Memory B cell (primary cell): ENCODE data around the gene PLAU.

Experiments used
- ATAC-seq: fragments of 150-1000 bp; cut with Tn5 transposase; 2 replicates; pipeline ENCODE4 v1.10.0; 2021; ENCODE audit warnings: low read depth, mild to moderate bottlenecking, moderate library complexity
- DNase-seq, 2 donors: peaks; one replicate each; pipeline ENCODE4 v3.0.0; 2022; ENCODE audit warnings: low spot score in 2 of 2
- H3K27ac Mint-ChIP-seq: one replicate; pipeline ENCODE4 v1.8.0; 2022; ENCODE audit warnings: mild to moderate bottlenecking, moderate library complexity, mixed read lengths
- H3K27me3 Mint-ChIP-seq: one replicate; pipeline ENCODE4 v1.8.0; 2022; ENCODE audit warnings: mixed read lengths
- H3K36me3 Mint-ChIP-seq: one replicate; pipeline ENCODE4 v1.8.0; 2022; ENCODE audit warnings: mild to moderate bottlenecking, mixed read lengths
- H3K4me1 Mint-ChIP-seq: one replicate; pipeline ENCODE4 v1.8.0; 2022; ENCODE audit warnings: mixed read lengths
- H3K4me3 Mint-ChIP-seq: one replicate; pipeline ENCODE4 v1.8.0; 2022; ENCODE audit warnings: mild to moderate bottlenecking, moderate library complexity, mixed read lengths
- H3K9me3 Mint-ChIP-seq: one replicate; pipeline ENCODE4 v1.8.0; 2022; ENCODE audit warnings: mixed read lengths

PLAU gene

DNA sequence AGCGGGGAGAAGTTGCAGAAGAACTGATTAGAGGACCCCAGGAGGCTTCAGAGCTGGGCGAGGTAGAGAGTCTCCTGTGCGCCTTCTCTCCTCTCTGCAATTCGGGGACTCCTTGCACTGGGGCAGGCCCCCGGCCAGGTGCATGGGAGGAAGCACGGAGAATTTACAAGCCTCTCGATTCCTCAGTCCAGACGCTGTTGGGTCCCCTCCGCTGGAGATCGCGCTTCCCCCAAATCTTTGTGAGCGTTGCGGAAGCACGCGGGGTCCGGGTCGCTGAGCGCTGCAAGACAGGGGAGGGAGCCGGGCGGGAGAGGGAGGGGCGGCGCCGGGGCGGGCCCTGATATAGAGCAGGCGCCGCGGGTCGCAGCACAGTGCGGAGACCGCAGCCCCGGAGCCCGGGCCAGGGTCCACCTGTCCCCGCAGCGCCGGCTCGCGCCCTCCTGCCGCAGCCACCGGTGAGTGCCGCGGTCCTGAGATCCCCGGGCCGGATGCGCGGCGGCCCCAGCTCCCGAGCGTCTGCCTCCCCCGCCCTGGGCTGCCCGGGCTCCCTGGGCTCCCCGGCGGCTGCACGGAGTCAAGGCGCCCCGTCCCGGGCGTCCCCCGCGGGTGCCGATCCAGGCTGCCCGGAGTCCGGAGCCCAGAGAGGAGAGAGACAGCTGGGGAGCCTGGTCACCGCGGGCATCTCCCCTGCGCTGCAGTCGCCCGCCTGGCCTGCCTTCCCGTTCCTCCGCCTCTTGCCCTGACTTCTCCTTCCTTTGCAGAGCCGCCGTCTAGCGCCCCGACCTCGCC, at the start of gene PLAU:
Gene PLAU (plus strand): TSS at position 369 of the 789 bp plus-strand sequence. CDS start 424 bp downstream, outside the sequence.
- ATAC-seq, result peak; percentile 55
- H3K27me3 Mint-ChIP-seq, result peaks cover 12% of the 10 kb centered on the region
- peak within 1 kb of the TSS; percentile 90 for H3K4me3 Mint-ChIP-seq
- peak; percentile 17 to 44 for DNase-seq
- no peaks in the 10 kb centered on the region for H3K36me3 Mint-ChIP-seq
- H3K27ac Mint-ChIP-seq, result no peak within 1 kb of the TSS
- no peaks in the 10 kb centered on the region for H3K9me3 Mint-ChIP-seq
- H3K4me1 Mint-ChIP-seq, result peaks cover 21% of the 10 kb centered on the region

DNA sequence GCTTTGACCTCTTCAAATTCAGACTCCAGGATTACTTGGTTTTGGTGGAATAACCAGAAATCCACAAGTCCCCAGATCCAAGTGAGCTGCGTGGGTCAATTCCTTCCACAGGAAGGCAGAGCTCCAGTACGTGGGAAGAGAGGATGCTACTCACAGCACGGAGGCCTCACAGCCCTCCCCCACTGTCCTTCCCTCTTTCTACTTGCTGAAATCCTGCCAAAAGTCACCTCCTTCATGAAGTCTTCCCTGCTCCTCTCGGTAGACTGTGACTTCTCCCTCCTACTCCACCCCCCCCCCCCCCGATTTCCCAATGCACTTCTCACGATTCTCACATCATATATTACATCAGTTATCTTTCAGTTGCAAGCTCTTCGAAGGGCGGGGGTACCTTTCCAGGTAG, 48.9 kb upstream of the PLAU start:
- ATAC-seq (no peak), DNase-seq (no peak)
- Mint-ChIP-seq H3K4me3 (no peak overlapping the region), H3K27ac (no peak overlapping the region), H3K9me3 (no peaks in the 10 kb centered on the region), H3K36me3 (peaks cover 10% of the 10 kb centered on the region), H3K4me1 (peaks cover 37% of the 10 kb centered on the region), H3K27me3 (no peaks in the 10 kb centered on the region)

DNA sequence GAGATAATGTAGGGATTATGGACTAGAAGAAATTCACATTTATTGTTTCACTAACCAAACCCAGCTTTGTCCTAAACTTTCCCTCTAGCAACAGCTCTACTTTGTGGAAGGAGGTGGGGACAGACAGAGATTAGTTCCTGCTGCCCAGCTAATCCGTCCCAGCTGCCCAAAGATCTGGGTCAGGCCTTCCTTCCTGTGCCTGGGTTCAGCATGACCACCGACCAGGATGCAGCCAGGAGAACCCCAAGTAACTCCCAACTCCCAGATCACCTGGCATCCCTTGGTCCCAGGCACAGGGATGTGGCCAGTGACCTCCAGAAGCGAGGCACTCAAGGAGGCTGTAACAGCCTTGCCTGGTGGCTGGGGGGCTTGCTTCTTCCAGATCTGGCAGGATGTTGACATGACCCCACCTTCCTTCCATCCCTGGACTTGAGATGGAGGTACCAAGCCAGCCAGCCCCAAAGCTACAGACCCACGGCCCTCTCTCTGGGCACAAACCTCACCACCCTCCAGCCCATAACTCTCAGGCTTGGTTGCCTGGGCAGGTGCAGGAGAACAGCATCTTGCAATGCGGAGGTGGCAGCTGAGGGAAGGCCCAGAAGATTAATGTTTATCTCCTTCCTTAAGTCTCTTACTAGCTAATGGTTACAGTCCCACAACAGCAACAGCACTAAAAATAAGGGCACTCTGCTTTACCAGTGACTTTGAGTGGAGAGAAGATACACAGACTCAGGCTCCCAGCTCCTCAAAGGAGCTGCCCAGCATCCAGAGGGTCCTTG, 47.7 kb upstream of the PLAU start:
- Mint-ChIP-seq H3K36me3 (peaks cover 6% of the 10 kb centered on the region), H3K4me3 (no peak overlapping the region), H3K4me1 (peaks cover 39% of the 10 kb centered on the region), H3K27ac (peak overlapping the region; percentile 8), H3K9me3 (no peaks in the 10 kb centered on the region), H3K27me3 (no peaks in the 10 kb centered on the region)
- no peak for ATAC-seq
- no peak for DNase-seq

DNA sequence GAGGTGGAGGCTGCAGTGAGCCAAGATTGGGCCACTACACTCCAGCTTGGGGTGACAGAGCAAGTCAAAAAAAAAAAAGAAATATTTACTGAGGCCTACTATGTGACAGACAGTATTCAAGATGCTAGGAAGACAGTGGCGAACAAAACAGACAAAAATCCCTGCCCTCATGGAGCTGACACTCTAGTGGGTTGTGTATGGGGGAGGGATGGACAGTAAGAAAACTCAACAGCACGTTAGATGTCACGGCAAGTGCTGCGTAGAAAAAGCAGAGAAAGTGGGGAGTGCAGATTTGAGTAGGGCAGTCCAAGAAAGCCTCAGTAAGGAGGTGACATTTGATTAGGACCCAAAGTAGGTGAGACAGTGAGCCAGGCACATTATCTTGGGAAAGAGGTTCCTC, 46.7 kb upstream of the PLAU start:
- peaks cover 4% of the 10 kb centered on the region for H3K36me3 Mint-ChIP-seq

DNA sequence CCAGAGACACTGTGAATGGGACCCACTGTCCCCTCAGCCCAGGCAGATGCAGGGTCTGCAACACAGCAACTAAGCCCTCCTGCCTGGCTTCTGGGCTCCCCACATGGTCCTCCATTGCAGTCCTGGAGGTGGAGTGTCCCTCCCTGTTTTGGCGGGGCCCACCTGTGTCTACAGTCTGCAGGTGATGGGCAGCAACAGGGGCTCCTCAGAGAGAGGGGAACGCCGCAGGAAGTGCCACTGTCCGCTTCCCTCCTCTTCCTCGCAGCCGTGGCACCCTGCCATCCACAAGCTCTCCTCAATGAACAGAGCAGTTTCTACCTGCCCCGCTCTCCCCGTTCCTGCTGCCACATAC, 45.8 kb upstream of the PLAU start:
- DNase-seq (no peak), ATAC-seq (peak; percentile 6)
- Mint-ChIP-seq H3K27me3 (no peaks in the 10 kb centered on the region), H3K4me3 (peak overlapping the region; percentile 83), H3K27ac (peak overlapping the region; percentile 91), H3K4me1 (peaks cover 43% of the 10 kb centered on the region), H3K36me3 (peaks cover 4% of the 10 kb centered on the region), H3K9me3 (no peaks in the 10 kb centered on the region)

More for the DNA sequence above, 46.7 kb upstream of the PLAU start:
- Mint-ChIP-seq H3K4me1 (peaks cover 41% of the 10 kb centered on the region), H3K9me3 (no peaks in the 10 kb centered on the region), H3K4me3 (peak overlapping the region; percentile 55), H3K27me3 (no peaks in the 10 kb centered on the region), H3K27ac (peak overlapping the region; percentile 91)
- ATAC-seq, result no peak
- no peak for DNase-seq

DNA sequence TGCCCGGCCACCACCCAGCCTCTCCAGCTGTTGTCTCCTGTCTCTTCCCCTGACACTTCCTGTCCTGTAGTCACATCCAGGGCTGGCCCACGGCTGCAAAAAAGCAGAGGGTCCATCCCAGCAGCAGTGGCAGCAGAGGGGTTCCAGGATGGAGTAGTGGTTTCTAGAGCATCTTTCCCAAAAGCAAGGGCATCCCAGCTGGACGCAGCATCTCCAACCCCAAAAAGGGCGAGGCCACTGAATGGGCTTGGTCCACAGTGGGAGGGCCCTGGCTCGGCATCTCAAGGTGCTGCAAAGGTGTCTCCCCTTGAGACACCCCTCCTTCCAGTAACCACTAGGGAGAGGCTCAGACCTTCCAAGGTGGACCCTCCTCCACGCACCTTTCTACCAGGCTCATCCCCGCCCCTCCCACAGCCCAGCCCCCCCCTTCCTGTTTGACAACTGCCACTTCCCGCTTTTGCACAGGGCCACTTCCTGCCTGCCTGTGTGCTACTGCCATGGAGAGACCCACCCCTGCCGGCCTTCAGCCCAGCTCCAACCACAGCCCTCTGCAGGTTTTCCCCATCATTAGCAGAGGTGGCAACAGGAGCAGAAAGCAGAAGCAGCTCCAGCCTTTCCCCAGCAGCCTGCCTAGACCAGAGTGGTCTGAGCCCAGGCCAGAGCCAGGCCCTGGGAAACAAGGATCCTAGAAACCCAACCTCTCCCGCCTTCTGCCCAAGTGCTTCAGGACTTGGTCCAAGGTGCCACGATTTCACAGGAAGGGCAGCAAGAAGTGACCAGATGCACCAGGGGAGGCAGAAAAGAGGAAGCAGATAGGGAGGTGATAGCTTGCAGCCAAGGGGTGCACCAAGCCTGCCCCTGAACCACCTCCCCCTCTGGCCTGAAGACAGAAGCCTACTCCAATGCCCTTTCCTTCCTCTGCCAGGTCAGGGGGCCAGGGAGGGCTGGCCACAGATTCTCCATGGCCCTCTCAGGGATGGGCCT, 45.2 kb upstream of the PLAU start:
- Mint-ChIP-seq H3K27me3 (no peaks in the 10 kb centered on the region), H3K27ac (peak overlapping the region; percentile 91), H3K36me3 (peaks cover 1% of the 10 kb centered on the region), H3K9me3 (no peaks in the 10 kb centered on the region), H3K4me3 (peak overlapping the region; percentile 83), H3K4me1 (peaks cover 42% of the 10 kb centered on the region)
- ATAC-seq (peak; percentile 93), DNase-seq (peak; percentile 53 to 60)

DNA sequence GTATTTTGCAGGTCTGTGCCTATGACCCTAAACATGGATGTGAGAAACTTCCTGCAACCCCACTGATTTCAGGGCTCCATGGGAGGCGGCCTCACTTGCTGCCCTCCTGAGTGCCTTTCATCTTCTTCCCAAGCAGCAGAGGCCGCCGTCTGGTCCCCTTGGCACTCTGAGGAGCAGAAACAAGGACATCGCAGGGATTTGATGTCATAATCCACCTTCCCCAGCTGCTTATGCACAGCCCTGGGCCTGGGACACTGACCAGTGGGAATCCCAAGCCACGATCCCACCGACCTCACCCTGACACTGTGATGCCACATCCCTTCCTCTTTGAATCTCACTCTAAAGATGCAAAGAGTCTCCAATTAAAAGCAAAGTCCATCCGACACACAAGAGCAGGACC, 44.3 kb upstream of the PLAU start:
- peaks cover 49% of the 10 kb centered on the region for H3K4me1 Mint-ChIP-seq

DNA sequence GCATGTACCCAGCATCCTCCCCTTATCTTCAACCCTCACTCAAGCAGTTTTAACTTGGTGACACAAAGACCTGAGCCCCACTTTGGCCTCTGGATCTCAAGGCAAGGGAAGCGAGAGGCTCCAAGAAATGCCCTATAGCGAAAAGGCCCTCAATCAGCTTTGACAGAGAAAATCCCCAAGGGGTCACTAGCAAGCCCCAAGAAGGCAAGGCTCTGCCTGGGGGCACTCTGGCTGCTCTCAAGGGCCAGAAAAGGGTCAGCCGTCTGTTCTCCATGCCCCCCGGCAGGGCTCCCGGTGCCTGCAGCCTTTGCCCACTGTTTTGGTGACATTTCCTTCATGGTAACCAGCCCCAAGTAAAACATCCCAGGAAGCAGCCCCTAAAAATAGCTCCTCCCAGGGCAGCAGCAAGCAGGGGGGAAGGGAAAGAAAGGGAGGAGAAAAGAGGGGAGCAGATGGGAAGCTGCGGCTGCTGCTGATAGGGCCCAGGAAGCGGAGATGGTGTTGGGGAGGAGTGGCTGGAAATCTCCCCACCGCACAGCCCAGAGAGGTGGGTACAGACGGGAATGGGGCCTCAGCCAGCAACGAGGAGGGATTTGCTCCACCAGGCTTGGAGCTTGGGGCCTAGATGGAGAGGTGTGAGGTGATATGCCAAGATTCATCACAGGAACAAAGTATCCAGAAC, 43.7 kb upstream of the PLAU start:
- Mint-ChIP-seq H3K27ac (peak overlapping the region; percentile 91), H3K4me3 (no peak overlapping the region), H3K27me3 (no peaks in the 10 kb centered on the region), H3K36me3 (peaks cover 4% of the 10 kb centered on the region), H3K9me3 (no peaks in the 10 kb centered on the region), H3K4me1 (peaks cover 52% of the 10 kb centered on the region)
- DNase-seq, result no peak
- ATAC-seq, result no peak

More for the DNA sequence above, 44.3 kb upstream of the PLAU start:
- Mint-ChIP-seq H3K4me3 (peak overlapping the region; percentile 44), H3K9me3 (no peaks in the 10 kb centered on the region), H3K27me3 (no peaks in the 10 kb centered on the region), H3K27ac (peak overlapping the region; percentile 91), H3K36me3 (peaks cover 4% of the 10 kb centered on the region)
- DNase-seq, result no peak
- no peak for ATAC-seq

DNA sequence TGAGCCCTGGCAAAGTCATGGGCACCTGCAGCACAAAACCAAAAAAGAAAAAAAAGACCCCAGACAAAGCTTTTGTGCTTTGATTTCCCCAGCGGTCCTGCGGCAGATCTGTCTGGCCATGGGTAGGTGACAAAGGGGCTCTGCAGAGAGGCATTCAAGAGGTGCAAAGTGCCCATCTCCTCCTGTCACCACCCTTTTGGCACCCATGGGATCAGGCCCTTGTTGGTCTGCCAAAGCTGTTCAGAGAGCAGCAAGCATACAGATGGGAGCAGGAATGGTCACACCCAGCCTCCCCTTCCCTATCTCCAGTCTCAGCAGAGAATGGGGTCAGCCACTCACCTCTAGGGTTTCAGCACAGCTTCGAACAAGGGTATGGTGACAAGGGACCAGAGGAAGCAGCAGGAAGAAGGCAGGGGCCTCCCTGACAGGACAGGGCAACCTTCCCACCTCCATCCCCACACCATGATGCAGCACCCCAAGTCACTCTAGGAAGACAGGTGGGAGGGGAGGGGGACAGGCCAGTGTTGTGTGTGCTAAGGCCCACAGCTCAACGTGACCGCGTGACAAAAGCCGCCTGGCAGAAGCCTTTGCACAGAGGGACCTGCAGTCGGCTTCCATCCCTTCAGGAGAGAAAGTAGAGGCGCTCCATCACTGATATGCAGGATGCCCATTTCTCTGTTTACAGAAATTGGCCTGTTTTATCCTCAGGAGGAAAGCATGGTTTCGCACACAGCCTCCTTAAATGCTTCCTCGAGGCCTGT, 42.9 kb upstream of the PLAU start:
- peaks cover 59% of the 10 kb centered on the region for H3K4me1 Mint-ChIP-seq
- H3K27me3 Mint-ChIP-seq, result no peaks in the 10 kb centered on the region
- H3K27ac Mint-ChIP-seq, result peak overlapping the region; percentile 54
- H3K36me3 Mint-ChIP-seq, result peaks cover 6% of the 10 kb centered on the region
- DNase-seq (no peak), ATAC-seq (no peak)
- no peak overlapping the region for H3K4me3 Mint-ChIP-seq
- no peaks in the 10 kb centered on the region for H3K9me3 Mint-ChIP-seq

DNA sequence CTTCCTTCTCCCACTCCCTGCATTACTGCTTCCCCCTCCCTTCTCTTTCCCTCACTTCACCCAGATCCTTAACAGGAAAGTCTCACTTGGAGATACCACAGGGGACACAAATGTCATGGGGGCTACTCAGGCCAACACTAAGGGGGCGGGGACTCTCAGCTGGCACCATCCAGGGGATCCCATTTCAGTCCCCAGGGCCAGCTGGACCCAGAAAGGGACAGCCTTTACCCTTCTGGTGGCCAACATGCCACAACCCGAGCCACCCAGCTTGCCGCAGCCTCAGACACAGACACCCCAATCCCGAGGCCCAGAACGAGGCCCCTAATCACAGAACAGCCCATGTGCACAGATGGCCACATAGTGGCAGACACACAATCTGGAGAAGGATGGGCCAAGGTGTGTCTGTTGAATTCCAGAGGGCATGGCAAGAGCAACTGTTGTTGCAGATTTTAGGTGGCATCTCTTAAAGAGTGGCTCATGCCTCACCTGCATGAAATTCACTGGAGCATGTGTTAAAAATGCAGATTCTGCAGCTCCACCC, 42.2 kb upstream of the PLAU start:
- peak overlapping the region; percentile 54 for H3K27ac Mint-ChIP-seq
- no peaks in the 10 kb centered on the region for H3K9me3 Mint-ChIP-seq
- no peak overlapping the region for H3K4me3 Mint-ChIP-seq
- ATAC-seq (no peak), DNase-seq (no peak)
- peaks cover 59% of the 10 kb centered on the region for H3K4me1 Mint-ChIP-seq
- H3K36me3 Mint-ChIP-seq, result peaks cover 6% of the 10 kb centered on the region
- H3K27me3 Mint-ChIP-seq, result no peaks in the 10 kb centered on the region

DNA sequence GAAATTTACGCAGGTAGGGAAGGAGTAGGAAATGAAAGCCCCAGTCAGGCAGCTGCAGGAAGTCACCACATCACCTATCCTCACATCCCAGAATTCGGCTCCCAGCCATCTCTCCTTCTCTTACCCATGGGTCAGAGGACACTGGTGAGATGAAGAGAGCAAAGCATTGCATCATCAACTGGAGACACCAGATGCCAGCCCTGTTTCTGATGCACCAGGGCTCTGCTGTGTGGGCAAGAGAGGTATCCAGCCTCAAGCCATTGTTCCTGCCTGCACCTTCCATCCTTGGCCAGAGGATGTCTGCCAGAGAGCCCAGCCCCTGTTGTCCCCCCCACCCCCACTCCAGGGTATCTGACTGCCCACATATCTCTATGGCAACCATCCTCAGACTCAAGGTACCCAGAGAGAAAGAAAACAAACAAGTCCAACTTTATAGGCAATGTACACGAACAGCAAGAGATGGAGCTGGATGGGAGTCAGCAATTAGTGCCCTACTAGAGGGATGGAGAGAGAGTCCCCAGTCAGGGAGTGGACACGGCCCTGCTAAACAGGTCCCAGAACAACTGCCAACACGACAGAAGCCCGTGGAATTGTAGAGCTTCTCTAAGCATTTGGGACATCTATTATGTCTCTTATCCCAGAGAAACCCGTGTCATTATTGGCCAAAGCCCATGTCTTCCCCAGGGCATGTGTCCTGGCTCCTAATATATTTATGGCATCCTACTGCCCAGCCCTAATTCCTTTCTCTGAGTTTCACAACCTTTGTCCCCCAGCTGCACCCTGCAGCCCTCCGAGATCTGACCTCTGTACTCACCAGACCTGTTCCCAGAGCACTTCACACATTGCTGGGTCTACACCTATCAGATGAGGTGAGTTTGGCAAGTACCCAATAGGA, 39.4 kb upstream of the PLAU start:
- peak overlapping the region; percentile 56 for H3K27ac Mint-ChIP-seq
- DNase-seq (no peak), ATAC-seq (no peak)
- H3K27me3 Mint-ChIP-seq, result no peaks in the 10 kb centered on the region
- no peaks in the 10 kb centered on the region for H3K9me3 Mint-ChIP-seq
- H3K4me1 Mint-ChIP-seq, result peaks cover 35% of the 10 kb centered on the region
- H3K36me3 Mint-ChIP-seq, result peaks cover 6% of the 10 kb centered on the region
- no peak overlapping the region for H3K4me3 Mint-ChIP-seq
